Astrocyte of the spinal cord (primary cell): ENCODE data around the gene TRIM65.

Experiments used
- DNase-seq: peaks from one replicate; pipeline ENCODE4 v3.0.0; 2011; ENCODE audit warnings: low read depth, low spot score
- H3K4me3 ChIP-seq: 2 replicates; pipeline ENCODE4 v1.5.1; 2011; ENCODE audit warnings: low read depth, mild to moderate bottlenecking, low read length, moderate library complexity
- in situ Hi-C: cut with HindIII; loops from 2 replicates; pipeline ENCODE4 v1.10.0; 2017; ENCODE audit warnings: low sequenced_read_pairs
- TF ChIP-seq, protein P1 (sequence below): IDR thresholded peaks from 2 replicates; pipeline ENCODE4 v1.5.1; 2012; ENCODE audit warnings: low read depth, mild to moderate bottlenecking, low read length, inconsistent platforms

The TRIM65 gene

DNA sequence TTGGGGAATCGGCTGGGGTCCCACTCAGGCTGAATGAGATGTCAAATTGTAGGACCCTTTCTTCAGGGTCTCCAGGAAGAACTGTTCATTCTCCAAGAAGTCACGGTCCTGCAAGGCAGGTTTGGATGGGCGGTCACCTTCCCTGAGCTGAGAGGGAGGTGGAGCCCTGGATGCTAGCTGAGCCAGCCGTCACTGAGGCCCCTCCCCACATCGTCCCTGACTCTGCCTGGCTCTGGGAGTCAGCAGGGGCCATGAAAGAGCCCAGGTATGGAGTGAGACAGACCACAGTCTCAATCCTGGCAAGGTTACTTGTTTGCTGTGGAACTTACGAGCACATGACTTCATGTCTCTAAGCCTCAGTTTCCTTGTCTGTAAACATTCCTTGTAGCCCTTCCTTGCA is 13.9 kb upstream of the TRIM65 start:
- in situ Hi-C loops = no loop called here
- TF ChIP-seq, protein P1, sequence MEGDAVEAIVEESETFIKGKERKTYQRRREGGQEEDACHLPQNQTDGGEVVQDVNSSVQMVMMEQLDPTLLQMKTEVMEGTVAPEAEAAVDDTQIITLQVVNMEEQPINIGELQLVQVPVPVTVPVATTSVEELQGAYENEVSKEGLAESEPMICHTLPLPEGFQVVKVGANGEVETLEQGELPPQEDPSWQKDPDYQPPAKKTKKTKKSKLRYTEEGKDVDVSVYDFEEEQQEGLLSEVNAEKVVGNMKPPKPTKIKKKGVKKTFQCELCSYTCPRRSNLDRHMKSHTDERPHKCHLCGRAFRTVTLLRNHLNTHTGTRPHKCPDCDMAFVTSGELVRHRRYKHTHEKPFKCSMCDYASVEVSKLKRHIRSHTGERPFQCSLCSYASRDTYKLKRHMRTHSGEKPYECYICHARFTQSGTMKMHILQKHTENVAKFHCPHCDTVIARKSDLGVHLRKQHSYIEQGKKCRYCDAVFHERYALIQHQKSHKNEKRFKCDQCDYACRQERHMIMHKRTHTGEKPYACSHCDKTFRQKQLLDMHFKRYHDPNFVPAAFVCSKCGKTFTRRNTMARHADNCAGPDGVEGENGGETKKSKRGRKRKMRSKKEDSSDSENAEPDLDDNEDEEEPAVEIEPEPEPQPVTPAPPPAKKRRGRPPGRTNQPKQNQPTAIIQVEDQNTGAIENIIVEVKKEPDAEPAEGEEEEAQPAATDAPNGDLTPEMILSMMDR = no peak
- no peak overlapping the region for H3K4me3 ChIP-seq
- no peak for DNase-seq

DNA sequence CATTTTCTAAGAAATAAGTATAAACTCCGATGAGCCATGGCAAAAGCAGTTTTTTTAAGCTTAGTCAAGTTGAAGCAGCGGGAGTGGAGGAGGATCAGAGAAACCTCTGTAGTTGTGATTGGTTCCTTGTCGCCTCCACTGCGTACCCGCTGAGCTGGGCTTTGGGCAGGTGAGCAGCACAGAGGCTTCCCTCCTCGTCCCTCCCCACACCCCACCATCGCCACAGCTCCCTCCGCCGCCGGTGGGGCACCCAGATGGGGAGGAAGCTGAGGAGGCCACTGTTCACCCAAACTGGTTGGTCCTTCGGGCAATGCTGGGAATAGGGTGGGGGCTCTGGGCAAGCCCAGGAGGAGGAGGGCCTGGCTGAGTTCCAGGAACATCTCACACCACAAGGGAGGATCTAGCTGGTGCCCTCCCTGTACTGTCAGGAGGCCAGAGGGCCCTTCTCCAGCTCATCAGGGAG is 13.1 kb upstream of the TRIM65 start:
- in situ Hi-C loops = no loop called here
- no peak overlapping the region for H3K4me3 ChIP-seq
- TF ChIP-seq, protein P1 = no peak
- peak; percentile 6 for DNase-seq

DNA sequence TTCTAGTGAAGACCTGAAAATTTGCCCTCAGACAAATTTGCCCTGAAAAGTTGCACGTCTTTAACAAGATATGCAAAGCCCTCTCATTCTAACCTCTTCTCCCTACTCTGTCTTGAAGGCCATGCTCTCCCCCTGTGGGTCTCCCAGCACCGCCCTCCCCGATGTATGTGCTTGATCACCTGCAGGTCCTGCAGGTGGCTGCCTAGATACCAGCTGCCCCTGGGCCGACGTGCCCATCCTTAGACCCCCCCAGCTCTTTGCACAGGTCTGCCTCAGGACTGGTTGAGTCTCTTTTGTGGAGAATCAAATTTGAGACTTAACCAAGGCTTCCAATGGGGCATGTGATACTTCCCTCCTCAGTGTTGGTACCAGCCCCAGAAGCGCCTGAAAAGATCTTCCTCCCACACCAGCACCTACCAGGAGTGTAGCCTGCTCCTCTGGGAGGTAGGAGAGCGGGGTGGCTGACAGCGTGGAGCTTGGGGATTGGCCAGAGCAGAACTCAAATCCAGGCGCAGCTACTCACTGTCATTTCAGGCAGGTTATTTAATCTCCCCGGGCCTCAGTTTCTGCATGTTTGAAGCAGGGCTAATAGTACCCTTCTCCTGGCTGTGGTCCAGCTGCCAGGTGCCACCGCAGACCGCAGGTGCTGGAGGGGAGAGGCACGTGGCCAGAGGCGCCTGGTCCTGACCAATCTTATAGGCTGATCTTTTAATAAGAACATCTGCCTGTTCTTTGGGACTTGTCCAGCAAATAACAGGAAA is 12.5 kb upstream of the TRIM65 start:
- no peak for DNase-seq
- TF ChIP-seq, protein P1 = no peak
- no peak overlapping the region for H3K4me3 ChIP-seq
- in situ Hi-C loops = no loop called here

DNA sequence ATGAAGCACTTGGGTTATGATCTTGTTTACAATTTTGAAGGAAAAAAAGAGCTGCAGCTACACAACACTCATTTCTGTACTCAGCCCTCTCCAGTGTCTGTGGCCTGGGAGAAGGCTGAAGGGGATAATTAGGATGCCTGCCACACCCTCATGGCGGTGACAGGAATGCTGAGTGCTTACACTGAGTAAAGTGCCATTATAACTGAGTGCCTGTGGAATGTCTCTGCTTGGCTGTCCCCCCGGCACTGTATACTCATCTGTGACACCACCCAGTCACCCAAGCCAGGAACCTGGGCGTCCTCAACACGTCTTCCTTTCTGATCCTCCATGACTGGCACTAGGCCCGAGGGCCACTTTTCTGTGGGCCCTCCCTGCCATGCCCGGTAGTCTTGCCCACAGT is 11.4 kb upstream of the TRIM65 start:
- TF ChIP-seq, protein P1 = no peak
- no peak for DNase-seq
- H3K4me3 ChIP-seq = no peak overlapping the region
- in situ Hi-C loops = no loop called here

DNA sequence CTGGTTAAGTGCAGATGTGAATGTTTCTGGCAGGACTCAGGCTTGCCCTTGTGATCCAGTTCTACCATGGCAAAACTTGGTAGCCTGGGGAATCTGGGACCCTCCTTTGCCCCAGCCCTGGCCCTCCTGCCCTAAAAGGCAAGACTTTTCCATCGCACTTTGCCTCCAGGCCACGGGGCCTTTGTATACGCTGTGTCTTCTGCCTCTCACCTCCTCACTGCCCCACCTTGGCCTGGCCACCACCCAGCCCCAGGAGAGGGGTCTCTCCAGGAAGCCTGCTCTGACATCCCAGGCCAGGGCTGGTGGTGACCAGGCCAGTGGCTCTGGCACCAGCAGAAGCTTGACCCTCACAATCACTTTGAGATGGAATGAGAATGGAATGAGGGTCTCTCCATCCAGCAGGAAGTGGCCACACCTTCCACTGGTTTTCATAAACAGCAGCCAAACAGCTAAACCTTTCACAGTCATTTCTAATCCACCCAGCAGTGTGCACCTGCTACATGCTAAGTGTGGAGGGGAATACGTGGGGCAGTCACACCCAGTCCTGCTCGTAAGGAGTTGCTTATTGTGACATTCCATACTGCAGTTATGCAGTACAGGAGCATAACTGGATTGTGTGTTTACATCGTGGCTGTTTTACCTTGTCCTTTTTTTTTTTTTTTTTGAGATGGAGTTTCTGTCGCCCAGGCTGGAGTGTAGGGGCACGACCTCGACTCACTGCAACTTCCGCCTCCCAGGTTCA is 9.6 kb upstream of the TRIM65 start:
- TF ChIP-seq, protein P1 = no peak
- H3K4me3 ChIP-seq = no peak overlapping the region
- in situ Hi-C loops = no loop called here
- DNase-seq = no peak

DNA sequence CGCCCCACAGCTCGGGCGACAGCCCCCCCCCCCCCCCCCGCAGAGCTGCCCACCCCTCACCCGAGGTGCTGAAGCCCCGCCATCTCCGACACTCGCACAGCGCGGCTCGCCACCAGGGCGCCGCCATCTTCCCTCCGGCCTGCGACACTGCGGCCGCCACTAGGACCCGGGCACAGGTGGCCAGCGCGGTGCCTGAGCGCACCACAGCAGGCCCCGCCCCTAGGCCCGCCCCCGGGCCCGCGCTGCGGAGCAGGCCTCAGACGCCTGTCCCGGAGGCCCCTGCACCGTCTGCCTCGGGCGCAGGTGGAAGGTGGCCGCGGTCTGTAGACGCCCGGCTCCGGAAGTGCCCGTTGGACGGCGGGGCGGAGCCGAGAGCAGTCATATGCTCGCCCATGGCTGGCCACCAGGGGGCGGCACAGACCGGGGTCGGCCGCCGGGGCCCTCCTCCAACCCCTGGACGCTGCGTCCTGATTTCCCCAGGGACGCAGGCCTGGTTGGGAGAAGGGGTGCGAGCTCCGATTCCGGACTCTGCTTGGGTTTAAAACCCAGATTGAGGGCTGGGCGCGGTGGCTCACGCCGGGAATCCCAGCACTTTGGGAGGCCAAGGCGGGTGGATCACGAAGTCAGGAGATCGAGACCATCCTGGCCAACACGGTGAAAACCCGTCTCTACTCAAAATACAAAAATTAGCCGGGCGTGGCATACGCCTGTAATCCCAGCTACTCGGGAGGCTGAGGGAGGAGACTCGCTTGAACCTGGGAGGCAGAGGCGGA is 8.2 kb upstream of the TRIM65 start, which contains the start of gene MRPL38:
Gene MRPL38, minus strand, starts transcription at position 136 of the 773 bp plus-strand sequence. Its CDS starts 9 bp downstream, at position 127.
- TF ChIP-seq, protein P1 = peak; percentile 85
- DNase-seq = peak; percentile 96

More for the DNA sequence above, 8.2 kb upstream of the TRIM65 start, which contains the start of gene MRPL38:
- H3K4me3 ChIP-seq = peak within 1 kb of the TSS; percentile 82
- in situ Hi-C loops = no loop called here
